Prostate gland (tissue), 2 donors: ENCODE measurements around the gene SELENOK. TPM values are rescaled to one million over a fixed set of nuclear protein-coding genes. Genes with fewer than 3 reads are reported as not detected.

ENCODE experiments used
- DNase-seq: peaks from one replicate; pipeline ENCODE4 v3.0.0-alpha.2; 2019; ENCODE audit warnings: low spot score
- H3K27ac ChIP-seq, 2 donors: fragments of 200-600 bp; sonication (generic); 2 replicates each; pipeline ENCODE4 v1.5.1; 2017 to 2019
- H3K27me3 ChIP-seq: fragments of 200-600 bp; sonication (generic); replicated peaks from 2 replicates; pipeline ENCODE4 v1.5.1; 2019; ENCODE audit not compliant: insufficient read depth
- H3K36me3 ChIP-seq, 2 donors: fragments of 200-600 bp; sonication (generic); 1 replicate in 1 of 2; 2 replicates in 1 of 2; pipeline versions ENCODE4 v1.5.1 to v1.8.1; 2017 to 2019
- H3K4me1 ChIP-seq: fragments of 200-600 bp; sonication (generic); replicated peaks from 2 replicates; pipeline ENCODE4 v1.5.1; 2019
- H3K4me3 ChIP-seq, 2 donors: fragments of 200-600 bp; sonication (generic); 2 replicates each; pipeline ENCODE4 v1.5.1; 2017 to 2019
- H3K9me3 ChIP-seq: fragments of 200-600 bp; sonication (generic); 2 replicates; pipeline ENCODE4 v1.5.1; 2017
- POLR2A ChIP-seq: fragments of 450-650 bp; IDR thresholded peaks from one replicate; pipeline ENCODE4 v1.6.1; 2016; ENCODE audit warnings: antibody characterized with exemption, mild to moderate bottlenecking
- POLR2AphosphoS5 ChIP-seq: sonication (generic); formaldehyde crosslinking; IDR thresholded peaks from one replicate; pipeline ENCODE4 v1.6.1; 2017; ENCODE audit warnings: antibody characterized with exemption
- WGBS: methylation state at CpG from one replicate; pipeline ENCODE4 v1.1.5; 2018; 5-methylcytosine and 5-hydroxymethylcytosine counted together
- intact Hi-C: fragments of 100-400 bp; cut with DNase I; formaldehyde crosslinking; loops from one replicate; pipeline ENCODE4 v1.14.2; 2022
- total RNA-seq, 2 donors: library from RNA; depleted of rRNA; stranded (reverse); fragments of >200 nt; gene quantifications; one replicate each; pipeline ENCODE4 v1.1.0, GENCODE V29; 2016
- TF ChIP-seq, protein P1 (sequence below), 4 experiments: fragments of 200-600 bp in 2 of 4; fragments of 450-650 bp in 2 of 4; sonication (generic) in 2 of 4; IDR thresholded peaks; 1 replicate in 3 of 4; 2 replicates in 1 of 4; pipeline ENCODE4 v1.5.1; 2016 to 2019; ENCODE audit warnings: antibody characterized with exemption in 4 of 4, mild to moderate bottlenecking in 2 of 4, moderate library complexity in 2 of 4

The SELENOK gene
- total RNA-seq, 2 donors from 2014 or later = 48.5 to 51.1 TPM

DNA sequence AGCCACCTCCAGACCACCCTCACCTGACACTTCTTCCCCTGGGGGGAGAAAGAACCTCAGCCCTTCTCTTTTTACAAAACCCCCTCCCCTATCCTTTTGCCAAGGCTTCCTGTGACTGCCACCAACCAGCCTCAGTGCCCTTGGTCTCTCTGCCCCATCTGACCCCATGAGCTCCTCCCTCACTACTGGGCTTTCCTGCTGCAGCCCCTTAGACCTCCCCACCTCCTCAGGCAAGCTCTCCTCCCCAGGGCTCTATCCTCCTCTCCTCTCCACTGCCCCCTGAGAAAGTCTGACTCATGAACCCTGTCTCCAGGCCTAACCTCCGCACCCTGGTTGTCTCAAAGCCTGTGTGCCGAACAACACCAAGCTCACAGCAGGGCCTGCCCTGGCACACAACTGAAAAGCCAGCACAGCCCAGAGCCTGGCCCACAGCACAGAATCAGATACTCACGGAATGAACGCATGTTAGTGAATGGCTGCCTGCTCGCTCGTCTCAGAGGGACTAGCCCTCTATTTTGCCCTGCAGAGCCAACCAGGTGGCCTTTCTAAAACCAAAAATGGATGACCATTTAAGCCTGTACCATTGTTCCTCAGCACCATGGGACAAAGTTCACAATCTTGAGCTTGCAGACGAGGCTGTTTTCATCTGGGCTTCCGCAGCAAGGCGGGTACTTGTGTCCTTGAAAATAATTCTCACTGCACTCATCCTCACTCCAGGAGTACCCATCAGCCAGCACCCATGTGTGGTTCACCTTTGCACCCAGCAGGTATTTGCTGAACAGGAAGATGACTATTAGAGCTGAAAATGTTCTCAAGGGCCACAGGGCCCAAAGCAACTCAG is 47.2 kb downstream of the SELENOK start:
- 91% methylated on average over 9 of the region's 9 CpGs for WGBS
- no peaks in the 10 kb centered on the region for H3K9me3 ChIP-seq
- intact Hi-C loops = no loop called here
- H3K4me3 ChIP-seq = peak overlapping the region in 1 of 2 donors; percentile 53
- H3K36me3 ChIP-seq = no peaks in the 10 kb centered on the region
- peak overlapping the region; percentile 85 to 96 for H3K27ac ChIP-seq
- TF ChIP-seq, protein P1, sequence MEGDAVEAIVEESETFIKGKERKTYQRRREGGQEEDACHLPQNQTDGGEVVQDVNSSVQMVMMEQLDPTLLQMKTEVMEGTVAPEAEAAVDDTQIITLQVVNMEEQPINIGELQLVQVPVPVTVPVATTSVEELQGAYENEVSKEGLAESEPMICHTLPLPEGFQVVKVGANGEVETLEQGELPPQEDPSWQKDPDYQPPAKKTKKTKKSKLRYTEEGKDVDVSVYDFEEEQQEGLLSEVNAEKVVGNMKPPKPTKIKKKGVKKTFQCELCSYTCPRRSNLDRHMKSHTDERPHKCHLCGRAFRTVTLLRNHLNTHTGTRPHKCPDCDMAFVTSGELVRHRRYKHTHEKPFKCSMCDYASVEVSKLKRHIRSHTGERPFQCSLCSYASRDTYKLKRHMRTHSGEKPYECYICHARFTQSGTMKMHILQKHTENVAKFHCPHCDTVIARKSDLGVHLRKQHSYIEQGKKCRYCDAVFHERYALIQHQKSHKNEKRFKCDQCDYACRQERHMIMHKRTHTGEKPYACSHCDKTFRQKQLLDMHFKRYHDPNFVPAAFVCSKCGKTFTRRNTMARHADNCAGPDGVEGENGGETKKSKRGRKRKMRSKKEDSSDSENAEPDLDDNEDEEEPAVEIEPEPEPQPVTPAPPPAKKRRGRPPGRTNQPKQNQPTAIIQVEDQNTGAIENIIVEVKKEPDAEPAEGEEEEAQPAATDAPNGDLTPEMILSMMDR (IDR thresholded peaks at IDR 0.05) = no peak
- no peak for TF ChIP-seq POLR2A
- no peak for TF ChIP-seq POLR2AphosphoS5
- H3K4me1 ChIP-seq = peaks cover 13% of the 10 kb centered on the region
- H3K27me3 ChIP-seq = no peaks in the 10 kb centered on the region
- DNase-seq = no peak

DNA sequence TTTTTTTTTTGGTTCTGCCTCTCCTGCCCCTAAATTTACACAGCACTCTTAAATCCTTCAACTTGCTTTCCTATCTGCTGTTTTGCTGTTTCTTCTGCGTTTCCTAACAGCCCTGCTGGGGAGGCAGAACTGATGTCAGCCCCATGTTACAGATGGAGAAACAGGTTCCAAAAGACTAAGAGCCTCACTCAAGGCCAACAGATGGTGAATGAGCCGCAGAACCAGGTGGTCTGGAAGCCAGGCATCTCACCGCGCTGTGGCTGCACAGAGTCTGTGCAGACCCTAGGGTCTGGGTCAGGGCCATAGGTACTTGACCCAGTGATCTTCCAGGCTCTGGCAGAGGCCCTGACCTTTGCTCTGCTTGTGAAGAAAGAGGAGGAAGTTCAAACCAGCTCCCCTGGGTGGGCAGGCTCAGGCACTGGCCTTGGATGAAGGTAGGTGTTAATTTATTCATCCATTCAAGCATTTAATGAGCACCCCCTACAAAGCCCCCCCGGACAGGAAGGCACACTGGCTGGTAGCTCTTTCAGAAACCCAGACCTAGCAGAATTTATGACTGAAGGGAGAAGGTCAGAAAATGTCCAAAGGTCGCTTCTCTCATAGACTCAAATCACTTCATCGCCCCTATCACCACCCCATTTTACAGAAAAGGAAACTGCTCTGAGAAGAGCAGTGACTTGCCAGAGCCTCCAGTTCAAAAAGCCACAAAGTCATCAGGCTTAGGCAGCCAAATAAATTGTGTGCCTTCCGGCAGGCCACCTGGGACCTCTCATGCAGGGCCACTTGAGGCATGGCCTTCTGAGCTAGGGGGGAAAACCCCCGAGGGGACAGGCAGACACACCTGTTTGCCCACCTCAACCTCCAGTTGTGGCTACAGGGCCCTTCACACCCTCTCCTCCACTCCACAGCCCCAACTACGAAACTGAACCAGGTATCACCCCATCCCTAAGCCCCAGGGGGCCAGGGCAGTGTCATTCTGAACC is 48.2 kb downstream of the SELENOK start:
- H3K4me1 ChIP-seq = peaks cover 13% of the 10 kb centered on the region
- H3K4me3 ChIP-seq = no peak overlapping the region
- intact Hi-C loops = no loop called here
- peak overlapping the region; percentile 85 to 96 for H3K27ac ChIP-seq
- DNase-seq = no peak
- 74% methylated on average over 10 of the region's 10 CpGs for WGBS
- no peaks in the 10 kb centered on the region for H3K36me3 ChIP-seq
- H3K9me3 ChIP-seq = no peaks in the 10 kb centered on the region
- no peak for TF ChIP-seq POLR2AphosphoS5
- TF ChIP-seq, protein P1 (IDR thresholded peaks at IDR 0.05) = no peak
- H3K27me3 ChIP-seq = no peaks in the 10 kb centered on the region

DNA sequence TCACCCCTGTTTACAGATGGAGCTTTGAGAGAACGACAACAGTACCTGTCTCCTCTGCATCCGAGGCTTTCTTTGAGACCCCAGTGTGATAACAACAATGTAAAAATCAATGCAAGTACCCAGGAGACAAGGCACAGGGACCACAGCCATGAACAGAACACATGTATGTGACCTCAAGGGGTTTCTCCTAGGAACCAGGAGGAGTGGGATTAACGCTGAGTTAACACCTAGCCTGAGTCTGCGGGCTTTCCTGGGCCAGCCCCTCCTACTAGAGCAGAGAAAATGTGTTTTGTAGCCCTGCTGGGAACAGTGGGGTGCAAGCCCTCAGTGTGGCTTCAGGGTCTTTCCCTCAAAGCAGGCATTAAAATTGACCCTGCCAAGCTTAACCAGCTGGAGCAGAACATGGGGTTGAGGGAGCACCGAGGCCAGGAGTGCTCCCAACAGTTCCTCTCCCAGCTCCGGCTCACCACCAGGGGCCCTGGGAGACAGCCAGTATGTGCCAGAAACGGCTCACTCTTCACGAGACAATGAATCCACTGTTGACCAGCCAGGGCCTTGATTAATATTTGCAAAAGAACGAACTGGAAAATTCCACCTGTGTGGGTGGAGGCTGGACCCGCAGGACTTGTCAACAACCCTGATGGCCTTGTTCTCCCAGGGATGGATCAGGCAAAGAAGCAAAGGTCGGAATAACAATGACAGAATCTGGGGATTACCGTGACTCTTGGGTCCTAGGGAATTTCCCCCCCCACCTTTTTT is 49.0 kb downstream of the SELENOK start:
- peak overlapping the region; percentile 85 to 96 for H3K27ac ChIP-seq
- H3K36me3 ChIP-seq = no peaks in the 10 kb centered on the region
- intact Hi-C loops = no loop called here
- TF ChIP-seq, protein P1 (IDR thresholded peaks at IDR 0.05) = peak in 3 of 4 experiments; percentile 39 to 90 (median 68)
- peak; percentile 50 for TF ChIP-seq POLR2A
- TF ChIP-seq POLR2AphosphoS5 = peak; percentile 96
- no peaks in the 10 kb centered on the region for H3K9me3 ChIP-seq
- WGBS = 38% methylated on average over 12 of the region's 12 CpGs
- H3K4me1 ChIP-seq = peaks cover 13% of the 10 kb centered on the region
- no peak overlapping the region for H3K4me3 ChIP-seq
- no peaks in the 10 kb centered on the region for H3K27me3 ChIP-seq
- peak; percentile 94 for DNase-seq

DNA sequence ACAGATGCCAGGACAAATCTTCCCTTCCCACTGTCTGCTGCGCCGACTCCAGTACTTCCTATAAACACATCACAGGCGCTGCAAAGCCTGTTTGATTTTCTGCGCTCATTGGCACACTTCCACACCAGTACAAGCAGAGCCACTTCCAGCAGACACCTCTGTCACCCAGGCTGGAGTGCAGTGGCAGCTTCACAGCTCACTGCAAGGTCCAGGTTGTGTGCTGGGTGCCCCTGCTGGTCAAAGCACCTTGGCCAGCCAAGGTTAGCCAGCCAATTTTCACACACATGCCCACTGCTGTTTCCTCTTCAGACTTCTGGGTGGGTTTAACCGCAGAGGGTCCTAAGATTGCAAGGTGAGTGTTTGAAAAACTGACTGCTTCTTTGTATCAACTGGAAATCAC is 50.4 kb downstream of the SELENOK start:
- 72% methylated on average over 5 of the region's 5 CpGs for WGBS
- TF ChIP-seq POLR2A (no peak), POLR2AphosphoS5 (peak; percentile 58)
- TF ChIP-seq, protein P1 (IDR thresholded peaks at IDR 0.05) = peak in 2 of 4 experiments; percentile 18 to 23
- intact Hi-C loops = no loop called here
- Histone ChIP-seq H3K27ac (peak overlapping the region; percentile 85 to 96), H3K27me3 (no peaks in the 10 kb centered on the region), H3K36me3 (no peaks in the 10 kb centered on the region), H3K4me3 (no peak overlapping the region), H3K9me3 (no peaks in the 10 kb centered on the region), H3K4me1 (peaks cover 13% of the 10 kb centered on the region)
- DNase-seq = peak; percentile 69
